CD4-positive, alpha-beta T cell treated with Interleukin-6 at 100 ng/mL for 8 hours (primary cell): ENCODE measurements around the gene PIWIL1.

Experiments used
- DNase-seq: peaks from one replicate; pipeline ENCODE4 v3.0.0-alpha.2; 2020; ENCODE audit warnings: mixed read lengths, low spot score

The PIWIL1 gene

DNA sequence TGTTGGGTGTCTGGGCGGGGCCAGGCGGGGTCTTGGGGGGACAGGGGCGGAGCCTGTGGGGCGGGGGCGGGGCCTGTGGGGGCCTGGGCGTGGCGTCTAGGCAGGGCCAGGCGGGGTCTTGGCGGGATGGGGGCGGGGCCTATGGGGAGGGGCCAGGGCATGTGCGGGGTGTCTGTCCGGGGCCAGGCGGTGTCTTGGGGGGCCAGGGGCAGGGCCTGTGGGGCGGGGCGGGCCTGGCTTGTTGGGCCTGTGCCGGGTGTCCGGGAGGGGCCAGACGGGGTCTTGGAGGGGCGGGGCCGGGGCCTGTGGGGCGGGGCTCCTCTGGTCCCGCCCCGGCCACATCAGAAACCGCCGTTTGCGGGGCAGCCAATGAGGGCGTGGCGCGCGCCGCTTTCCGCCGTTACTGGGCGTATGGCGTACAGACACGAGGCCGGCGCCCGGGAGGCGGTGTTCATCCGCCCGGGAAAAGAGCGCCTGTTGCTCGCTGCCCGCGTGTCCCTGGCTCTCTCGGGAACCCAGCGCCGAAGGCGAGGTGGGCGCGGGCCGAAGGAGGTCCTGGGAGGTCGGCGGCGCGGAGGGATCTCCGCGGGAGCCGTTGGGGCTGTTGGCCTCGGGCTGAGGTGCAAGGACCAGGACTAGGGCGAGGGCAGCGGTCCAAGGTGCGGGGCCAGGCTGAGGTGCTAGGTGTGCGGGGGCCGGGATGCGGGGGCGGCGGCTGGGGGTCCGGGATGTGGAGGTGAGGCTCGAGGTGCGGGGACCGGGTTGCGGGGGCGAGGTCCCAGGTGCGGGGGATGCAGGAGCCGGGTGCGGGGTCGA lies at the start of gene PIWIL1:
Gene PIWIL1 (plus strand): TSS at position 400 of the 816 bp plus-strand sequence. CDS start 4,705 bp downstream, outside the sequence.
- DNase-seq: no peak

GRCh38 chr12:130288206-130288605 lies 49.5 kb upstream of the PIWIL1 start:
- no peak for DNase-seq

- no peak for DNase-seq
Measured at GRCh38 chr12:130288691-130289090, 49.0 kb upstream of the PIWIL1 start.

GRCh38 chr12:130290114-130290513 lies 47.6 kb upstream of the PIWIL1 start:
- no peak for DNase-seq

- DNase-seq: no peak
Measured at GRCh38 chr12:130298322-130299021, 39.2 kb upstream of the PIWIL1 start.

- no peak for DNase-seq
Measured at GRCh38 chr12:130299574-130299973, 38.1 kb upstream of the PIWIL1 start.

GRCh38 chr12:130300090-130300489 lies 37.6 kb upstream of the PIWIL1 start:
- no peak for DNase-seq

DNA sequence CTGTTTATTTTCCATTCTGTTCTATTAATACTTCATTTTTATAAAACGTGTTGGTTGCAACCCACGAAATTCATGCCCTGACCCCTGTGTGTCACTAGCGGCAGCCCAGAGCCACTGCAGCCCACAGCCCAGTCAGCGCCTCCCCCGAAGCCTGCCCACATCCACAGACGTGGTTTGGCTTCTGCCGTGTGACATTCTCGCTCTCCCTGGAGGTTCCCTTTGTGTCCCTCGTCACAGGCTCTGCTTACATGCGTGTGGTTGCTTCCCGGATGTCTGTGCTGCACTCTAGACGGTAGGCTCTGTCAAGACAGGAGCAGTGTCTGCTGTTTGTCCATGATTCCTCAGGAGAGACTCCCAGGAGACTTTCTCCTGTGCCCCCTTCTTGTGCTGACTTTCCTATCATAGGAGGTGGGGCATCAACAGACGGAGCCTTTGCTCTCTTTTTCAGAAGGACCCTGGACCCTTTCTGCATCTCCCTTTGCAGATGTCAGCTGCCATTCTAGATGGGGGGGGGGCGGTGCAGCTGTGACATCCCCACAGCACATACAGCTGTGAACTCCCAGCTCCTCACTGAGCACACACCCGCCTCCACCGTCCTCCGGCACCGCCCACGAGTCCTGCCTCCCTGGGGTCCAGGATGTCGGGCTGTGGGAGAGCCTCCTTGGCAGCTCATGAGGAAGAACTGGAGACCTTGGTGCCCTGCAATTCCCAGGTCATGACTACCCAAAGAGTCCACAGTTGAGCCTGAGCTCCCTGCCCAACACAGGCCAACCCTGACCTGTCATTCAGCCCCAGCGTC lies 36.8 kb upstream of the PIWIL1 start:
- DNase-seq: no peak

- DNase-seq: no peak
Measured at GRCh38 chr12:130301559-130301958, 36.1 kb upstream of the PIWIL1 start.

DNA sequence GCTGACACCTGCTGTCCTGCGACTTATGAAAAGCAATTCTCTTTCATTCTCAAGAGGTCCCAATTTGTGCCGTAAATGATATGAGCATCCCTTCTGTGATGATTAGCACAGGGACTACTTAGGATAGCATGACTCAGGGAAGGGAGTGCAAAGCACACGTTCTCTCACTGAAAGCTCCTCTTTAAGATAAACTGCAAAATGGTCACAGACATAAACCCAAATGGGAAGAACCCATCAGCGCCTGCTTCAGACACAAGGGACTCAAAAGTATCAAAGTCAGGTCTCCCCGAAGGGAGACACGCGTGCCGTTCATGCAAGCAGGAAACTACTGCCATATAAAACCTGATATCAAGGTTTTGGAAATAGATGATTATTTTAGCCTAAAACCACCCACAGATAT lies 33.9 kb upstream of the PIWIL1 start:
- DNase-seq: no peak

DNA sequence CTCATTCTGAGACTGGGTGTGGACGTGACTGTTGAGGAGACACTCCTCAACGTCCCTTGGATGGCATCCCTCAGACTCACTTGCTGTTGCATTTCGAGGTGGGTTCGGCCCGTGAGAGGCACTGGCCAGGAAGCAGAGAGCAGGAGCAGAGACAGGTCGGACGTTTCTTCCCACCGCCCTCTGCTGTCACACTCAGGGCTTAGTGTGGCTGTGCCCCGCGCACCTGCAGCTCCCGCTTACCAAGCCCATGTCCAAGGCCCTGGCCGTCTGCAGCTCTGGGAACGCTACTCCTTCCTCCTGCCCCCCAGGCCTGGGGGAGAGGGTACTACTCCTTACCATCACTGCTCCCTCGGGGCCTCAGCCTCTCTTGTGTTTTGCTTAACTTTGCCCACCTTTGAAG lies 29.8 kb upstream of the PIWIL1 start:
- DNase-seq: no peak

DNA sequence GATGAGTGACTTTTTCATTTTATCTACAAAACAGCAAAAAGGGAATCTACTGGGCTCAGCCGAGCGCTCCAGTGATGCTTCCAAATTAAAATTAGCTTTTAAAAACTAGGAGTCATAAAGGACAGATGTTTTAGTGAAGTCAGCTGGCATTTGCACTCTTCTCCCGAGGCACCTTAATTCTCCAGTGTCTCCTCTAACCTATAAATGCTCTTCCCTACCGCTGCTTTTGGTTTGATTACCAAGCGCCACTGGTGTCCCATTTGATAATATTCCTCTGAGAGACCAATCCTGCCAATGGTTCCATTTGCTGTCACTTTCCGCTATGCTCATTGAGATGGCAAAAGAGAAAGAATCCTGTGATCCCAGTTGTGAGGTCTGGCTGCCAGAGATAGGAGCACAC lies 29.3 kb upstream of the PIWIL1 start:
- no peak for DNase-seq

- DNase-seq: no peak
Measured at GRCh38 chr12:130316251-130316650, 21.4 kb upstream of the PIWIL1 start.

DNA sequence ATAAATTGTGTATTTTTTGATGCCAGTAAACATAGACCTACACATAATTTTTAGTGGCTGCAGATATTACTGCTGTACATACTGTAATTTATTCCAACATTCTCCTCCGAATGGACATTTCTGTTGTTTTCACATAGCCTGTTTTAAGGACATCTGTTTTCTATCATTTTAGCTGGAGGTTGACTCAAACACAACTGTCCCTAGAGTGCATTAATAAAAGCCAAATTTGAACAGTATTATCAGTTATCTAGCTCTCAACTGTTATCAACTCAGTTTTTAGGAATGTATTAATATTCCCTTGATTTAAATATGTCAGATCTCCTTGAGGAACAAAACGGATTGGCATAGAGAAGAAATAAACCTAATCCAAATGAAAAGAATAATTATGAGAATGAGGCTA lies 17.2 kb upstream of the PIWIL1 start:
- no peak for DNase-seq

DNA sequence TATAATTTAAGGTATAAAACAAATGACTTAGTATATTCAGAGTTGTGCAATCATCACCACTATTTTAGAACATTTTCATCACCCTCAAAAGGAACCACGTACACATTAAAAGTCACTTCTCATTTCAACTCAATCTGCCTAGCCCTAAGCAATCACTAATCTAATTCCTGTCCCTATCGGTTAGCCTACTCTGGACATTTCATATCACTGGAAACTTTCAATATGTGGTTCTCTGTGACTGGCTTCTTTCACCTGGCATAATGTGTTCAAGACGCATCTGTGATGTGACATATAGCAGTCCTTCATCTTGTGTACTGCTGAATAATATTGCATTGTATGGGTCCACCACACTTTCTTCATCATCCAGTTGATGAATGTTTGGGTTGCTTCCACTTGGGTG lies 15.4 kb upstream of the PIWIL1 start:
- no peak for DNase-seq

DNA sequence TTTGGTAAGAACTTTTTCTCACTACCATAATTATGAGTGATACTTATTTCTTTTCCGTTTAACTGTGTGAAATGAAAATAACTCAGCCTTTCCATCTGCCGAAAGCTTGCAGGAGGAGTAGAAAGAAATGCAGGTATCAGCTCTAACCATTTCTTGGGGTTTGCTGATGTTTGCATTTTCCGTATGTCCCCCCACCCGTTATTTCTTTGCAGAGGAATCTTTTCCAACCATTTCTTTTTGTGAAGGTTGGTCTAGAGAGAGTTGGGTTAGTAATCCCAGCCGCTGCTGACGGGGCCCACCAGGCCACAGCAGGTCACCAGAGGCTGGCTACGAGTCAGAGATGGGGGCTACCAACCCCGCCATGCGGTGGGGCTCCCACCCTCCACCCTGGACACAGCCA lies 7.0 kb upstream of the PIWIL1 start:
- DNase-seq: no peak

GRCh38 chr12:130331146-130331545 lies 6.5 kb upstream of the PIWIL1 start:
- no peak for DNase-seq

- no peak for DNase-seq
Measured at GRCh38 chr12:130333341-130333740, 4.3 kb upstream of the PIWIL1 start.

- DNase-seq: no peak
Measured at GRCh38 chr12:130334399-130334798, 3.3 kb upstream of the PIWIL1 start.

- DNase-seq: no peak
Measured at GRCh38 chr12:130334937-130335336, 2.8 kb upstream of the PIWIL1 start.

GRCh38 chr12:130335517-130336392 lies 1.9 kb upstream of the PIWIL1 start:
- peak; percentile 14 for DNase-seq
